HuH-7 (cell line): ENCODE data around the gene STEAP3.

Experiments used
- DNase-seq: peaks from one replicate; pipeline ENCODE4 v3.0.0; 2011; ENCODE audit warnings: low spot score

STEAP3 gene

GRCh38 chr2:119295688-119296375, 72.2 kb downstream of the STEAP3 start:
- DNase-seq = no peak

- no peak for DNase-seq
These were observed 77.8 kb downstream of the STEAP3 start for GRCh38 chr2:119301413-119301812.

- no peak for DNase-seq
These were observed 81.2 kb downstream of the STEAP3 start for GRCh38 chr2:119304847-119305246.

- peak; percentile 10 for DNase-seq
These were observed 82.0 kb downstream of the STEAP3 start for GRCh38 chr2:119305497-119306195.

GRCh38 chr2:119306196-119306590, 82.6 kb downstream of the STEAP3 start:
- no peak for DNase-seq

GRCh38 chr2:119307419-119308140, 83.9 kb downstream of the STEAP3 start:
- DNase-seq = no peak

GRCh38 chr2:119308793-119309330, 85.2 kb downstream of the STEAP3 start:
- DNase-seq = no peak

GRCh38 chr2:119311371-119311770, 87.7 kb downstream of the STEAP3 start:
- DNase-seq = peak; percentile 14

GRCh38 chr2:119311831-119312230, 88.2 kb downstream of the STEAP3 start:
- no peak for DNase-seq
